AG09319 (cell line): Measurements from ENCODE around the gene FAM89A.

Source experiments
- DNase-seq: peaks from one replicate; pipeline ENCODE4 v3.0.0-alpha.2; 2010; ENCODE audit warnings: low read depth; ENCODE audit errors: extremely low read depth
- TF ChIP-seq, protein P1 (sequence below): IDR thresholded peaks from 2 replicates; pipeline ENCODE4 v1.5.1; 2011; ENCODE audit warnings: low read depth, mild to moderate bottlenecking, inconsistent platforms, low read length, moderate library complexity

The FAM89A gene

GRCh38 chr1:230977761-230978490 is 62.1 kb downstream of the FAM89A start:
- DNase-seq, result no peak
- TF ChIP-seq, protein P1, sequence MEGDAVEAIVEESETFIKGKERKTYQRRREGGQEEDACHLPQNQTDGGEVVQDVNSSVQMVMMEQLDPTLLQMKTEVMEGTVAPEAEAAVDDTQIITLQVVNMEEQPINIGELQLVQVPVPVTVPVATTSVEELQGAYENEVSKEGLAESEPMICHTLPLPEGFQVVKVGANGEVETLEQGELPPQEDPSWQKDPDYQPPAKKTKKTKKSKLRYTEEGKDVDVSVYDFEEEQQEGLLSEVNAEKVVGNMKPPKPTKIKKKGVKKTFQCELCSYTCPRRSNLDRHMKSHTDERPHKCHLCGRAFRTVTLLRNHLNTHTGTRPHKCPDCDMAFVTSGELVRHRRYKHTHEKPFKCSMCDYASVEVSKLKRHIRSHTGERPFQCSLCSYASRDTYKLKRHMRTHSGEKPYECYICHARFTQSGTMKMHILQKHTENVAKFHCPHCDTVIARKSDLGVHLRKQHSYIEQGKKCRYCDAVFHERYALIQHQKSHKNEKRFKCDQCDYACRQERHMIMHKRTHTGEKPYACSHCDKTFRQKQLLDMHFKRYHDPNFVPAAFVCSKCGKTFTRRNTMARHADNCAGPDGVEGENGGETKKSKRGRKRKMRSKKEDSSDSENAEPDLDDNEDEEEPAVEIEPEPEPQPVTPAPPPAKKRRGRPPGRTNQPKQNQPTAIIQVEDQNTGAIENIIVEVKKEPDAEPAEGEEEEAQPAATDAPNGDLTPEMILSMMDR, result no peak

DNA sequence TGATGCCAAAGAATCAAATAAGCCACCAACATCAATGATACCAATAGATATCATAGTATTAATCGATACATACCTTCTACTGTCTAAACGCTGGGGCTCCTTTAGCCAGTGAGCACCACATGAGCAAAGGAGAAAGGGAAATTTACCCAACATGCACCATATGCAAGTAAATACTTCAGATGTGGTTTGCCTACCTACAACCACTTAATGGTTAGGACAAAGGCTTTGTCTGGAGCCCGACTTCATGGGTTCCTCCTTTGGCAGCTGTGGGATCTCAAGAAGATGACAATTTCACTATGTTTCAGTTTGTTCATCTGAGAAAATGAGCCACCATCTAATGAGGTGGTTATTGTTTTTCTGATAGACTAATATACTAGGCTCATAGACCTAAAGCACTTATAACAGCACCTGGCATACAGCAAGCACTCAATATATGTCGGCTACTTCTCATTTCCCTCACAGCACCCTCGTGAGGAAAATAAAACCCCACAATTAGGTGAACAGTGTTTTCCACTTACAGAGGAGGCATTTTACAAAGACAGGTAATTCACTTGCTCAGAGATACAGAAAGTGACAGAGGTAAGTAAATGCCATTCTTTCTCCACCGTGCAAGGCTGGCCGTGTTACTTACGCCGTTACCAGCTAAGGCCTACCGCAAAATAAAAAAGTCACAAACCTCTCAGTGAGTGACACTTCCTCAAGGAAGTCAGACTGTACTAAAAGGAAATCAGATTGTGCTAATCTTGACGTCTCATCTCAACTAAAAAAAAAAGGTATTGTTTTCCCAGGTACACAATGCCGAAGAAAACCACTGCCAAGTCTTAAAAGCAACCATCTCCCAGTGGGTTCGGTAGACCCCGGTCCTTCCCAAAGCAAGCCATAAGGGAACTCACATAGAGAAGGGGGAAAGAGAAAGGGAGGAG is 63.0 kb downstream of the FAM89A start:
- TF ChIP-seq, protein P1, result no peak
- DNase-seq, result no peak

DNA sequence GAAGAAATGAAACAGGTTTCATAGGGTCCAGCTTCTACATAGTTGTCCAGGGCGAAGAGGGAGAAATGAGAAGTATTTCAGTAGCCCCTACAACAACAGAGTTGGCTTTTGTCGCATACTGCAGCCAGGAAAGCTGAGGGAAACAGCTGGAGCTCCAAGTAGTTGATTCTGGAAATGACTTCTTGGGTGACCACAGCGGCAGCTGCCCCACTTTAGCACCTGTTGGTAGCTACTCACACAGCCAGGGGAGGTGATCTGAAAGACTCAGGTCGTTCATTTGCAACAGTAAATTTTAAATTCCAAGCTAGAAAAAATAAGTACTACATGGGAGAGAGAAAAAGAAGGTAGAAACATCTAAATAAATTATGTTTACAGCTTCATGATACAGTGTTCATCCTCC is 63.7 kb downstream of the FAM89A start:
- no peak for DNase-seq
- TF ChIP-seq, protein P1, result no peak

DNA sequence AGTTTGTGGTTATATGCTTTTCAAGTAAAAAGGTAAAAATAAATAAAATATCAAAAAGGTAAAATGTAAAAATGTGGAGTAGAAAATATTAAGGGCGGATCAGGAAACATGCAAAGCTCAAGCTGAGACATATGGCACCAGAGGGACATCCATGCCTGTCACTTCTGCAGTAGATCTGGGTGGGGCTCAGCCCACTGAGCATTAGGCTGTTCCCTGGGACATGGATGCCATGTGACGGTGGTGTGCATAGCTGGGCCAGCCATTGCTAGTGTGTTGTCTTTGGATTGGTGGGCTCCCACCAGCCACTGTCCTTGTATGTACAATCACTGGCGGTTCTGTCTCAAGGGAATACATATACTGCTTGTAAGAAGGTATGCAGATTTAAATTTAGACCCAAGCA is 64.4 kb downstream of the FAM89A start:
- TF ChIP-seq, protein P1, result no peak
- DNase-seq, result no peak

GRCh38 chr1:230972855-230973271 is 67.2 kb downstream of the FAM89A start:
- no peak for DNase-seq

DNA sequence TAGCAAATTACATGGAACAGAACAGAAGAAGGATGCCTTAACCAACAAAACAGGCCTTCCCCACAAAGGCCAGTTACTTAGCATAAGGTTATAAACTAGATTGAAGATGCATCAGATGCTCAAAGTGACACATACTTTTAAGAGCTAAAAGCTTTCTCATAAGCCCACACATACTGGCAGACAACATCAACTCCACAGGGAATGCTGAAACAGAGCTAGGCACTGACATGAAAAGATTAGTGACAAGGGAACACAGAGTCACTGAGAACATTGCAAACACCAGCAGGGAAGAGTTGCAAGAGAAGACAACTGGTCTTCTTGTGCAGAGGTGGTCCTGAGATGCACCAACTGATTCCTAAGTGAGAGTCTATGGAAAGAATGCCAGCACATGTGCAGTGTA is 68.3 kb downstream of the FAM89A start:
- TF ChIP-seq, protein P1, result no peak
- no peak for DNase-seq

More at GRCh38 chr1:230972855-230973271, 67.2 kb downstream of the FAM89A start:
- TF ChIP-seq, protein P1, result no peak

DNA sequence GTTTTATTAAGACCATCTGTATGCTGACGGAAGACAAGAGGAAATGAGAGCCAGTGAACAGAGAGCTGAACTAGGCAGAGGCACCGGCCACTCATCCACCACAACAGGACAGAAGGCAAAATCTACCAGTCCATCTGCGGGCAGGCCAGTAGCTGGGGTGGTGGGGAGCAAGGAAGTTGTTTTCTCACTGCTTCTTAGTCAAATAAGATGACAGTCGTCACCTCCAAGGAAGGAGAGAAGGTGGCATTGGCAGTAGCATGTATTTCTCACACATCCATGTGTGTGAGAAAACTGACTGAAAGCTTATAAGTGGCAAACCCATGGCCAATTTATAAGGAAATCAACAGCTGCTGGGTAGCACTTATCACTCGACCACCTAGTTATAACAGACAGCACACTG is 69.6 kb downstream of the FAM89A start:
- no peak for DNase-seq
- TF ChIP-seq, protein P1, result no peak
